Measurements from ENCODE around the gene KCNJ10. TPM values are rescaled to one million over a fixed set of nuclear protein-coding genes. Genes with fewer than 3 reads are reported as not detected.

Gene KCNJ10
- total RNA-seq, 1 donor from 2014 or later, result not detected

DNA sequence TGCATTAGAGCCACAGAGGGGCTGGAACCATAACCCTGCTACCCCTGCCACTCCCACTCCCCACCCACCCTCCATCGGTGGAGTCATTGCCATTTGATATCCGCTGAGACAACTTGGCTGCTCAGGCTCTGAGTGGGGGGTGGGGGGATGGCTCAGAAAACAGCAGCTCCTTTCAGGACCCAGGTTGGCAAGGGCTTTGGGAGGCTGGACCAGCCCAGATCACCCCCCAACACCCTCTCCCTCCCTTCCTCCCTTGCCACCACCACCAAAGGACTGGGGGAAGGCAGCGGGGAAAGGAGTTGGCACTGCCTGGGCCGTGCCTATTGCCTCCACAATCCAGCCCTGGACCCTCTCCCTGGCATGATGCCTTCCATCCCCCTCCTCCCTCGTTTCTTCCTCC, 1.7 kb downstream of the KCNJ10 start:
- ATAC-seq, result no peak
- H3K9me3 ChIP-seq, result no peaks in the 10 kb centered on the region
- intact Hi-C loops (cut with DNase I), result no loop called here
- H3K27me3 ChIP-seq, result no peaks in the 10 kb centered on the region
- TF ChIP-seq, protein P1, sequence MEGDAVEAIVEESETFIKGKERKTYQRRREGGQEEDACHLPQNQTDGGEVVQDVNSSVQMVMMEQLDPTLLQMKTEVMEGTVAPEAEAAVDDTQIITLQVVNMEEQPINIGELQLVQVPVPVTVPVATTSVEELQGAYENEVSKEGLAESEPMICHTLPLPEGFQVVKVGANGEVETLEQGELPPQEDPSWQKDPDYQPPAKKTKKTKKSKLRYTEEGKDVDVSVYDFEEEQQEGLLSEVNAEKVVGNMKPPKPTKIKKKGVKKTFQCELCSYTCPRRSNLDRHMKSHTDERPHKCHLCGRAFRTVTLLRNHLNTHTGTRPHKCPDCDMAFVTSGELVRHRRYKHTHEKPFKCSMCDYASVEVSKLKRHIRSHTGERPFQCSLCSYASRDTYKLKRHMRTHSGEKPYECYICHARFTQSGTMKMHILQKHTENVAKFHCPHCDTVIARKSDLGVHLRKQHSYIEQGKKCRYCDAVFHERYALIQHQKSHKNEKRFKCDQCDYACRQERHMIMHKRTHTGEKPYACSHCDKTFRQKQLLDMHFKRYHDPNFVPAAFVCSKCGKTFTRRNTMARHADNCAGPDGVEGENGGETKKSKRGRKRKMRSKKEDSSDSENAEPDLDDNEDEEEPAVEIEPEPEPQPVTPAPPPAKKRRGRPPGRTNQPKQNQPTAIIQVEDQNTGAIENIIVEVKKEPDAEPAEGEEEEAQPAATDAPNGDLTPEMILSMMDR (IDR thresholded peaks at IDR 0.05), result no peak
- no peaks in the 10 kb centered on the region for H3K36me3 ChIP-seq
- no peak overlapping the region for H3K27ac ChIP-seq
- H3K4me3 ChIP-seq, result no peak overlapping the region
- DNase-seq, result peak; percentile 38
- H3K4me1 ChIP-seq, result peaks cover 5% of the 10 kb centered on the region

DNA sequence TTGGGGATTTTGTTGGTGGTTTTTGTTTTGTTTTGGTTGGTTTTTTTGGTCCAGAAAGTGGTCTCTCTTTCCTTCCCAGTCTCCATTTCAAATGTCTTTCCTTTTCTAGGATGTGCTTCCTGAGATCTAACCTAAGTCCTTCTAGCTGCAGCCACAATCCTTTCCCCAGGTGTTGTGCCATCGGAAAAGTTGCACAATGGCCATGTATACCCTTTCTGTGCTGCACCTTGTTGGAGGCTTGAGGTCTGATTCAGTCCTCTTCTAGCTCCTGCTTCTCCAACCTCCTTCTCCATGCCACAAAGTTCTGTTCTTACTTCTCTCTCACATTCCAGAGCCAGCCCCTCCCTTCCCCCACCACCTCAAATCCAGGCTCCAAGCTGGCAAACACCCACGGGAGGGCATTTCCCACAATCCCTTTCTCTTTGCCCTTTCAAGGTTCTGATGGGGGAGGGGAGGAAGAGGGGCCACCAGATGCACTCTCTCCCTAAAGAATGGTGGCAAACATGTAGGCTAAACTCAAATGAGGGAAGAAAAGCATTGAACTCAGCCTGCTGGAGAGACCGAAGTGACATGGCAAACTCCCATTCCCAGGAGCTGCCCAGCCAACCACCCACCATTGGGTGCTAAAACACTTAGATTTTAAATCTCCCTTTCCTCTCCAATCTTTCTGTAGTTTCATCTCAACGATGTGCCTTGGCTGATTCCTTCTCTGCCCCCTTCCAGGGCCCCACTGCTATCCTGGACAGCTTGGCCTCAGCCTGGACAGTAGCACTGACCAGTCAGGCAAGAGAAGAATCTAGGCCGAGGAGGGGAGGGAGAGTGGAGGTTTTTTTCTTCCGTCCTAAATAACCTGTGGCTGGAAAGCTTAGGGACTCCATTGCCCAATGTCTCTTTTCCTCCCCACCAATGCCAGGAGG, 2.9 kb downstream of the KCNJ10 start:
- H3K9me3 ChIP-seq, result no peaks in the 10 kb centered on the region
- H3K4me1 ChIP-seq, result peaks cover 5% of the 10 kb centered on the region
- DNase-seq, result no peak
- peaks cover 8% of the 10 kb centered on the region for H3K27me3 ChIP-seq
- ATAC-seq, result no peak
- H3K36me3 ChIP-seq, result no peaks in the 10 kb centered on the region
- H3K4me3 ChIP-seq, result no peak overlapping the region
- H3K27ac ChIP-seq, result no peak overlapping the region
- TF ChIP-seq, protein P1 (IDR thresholded peaks at IDR 0.05), result no peak
- intact Hi-C loops (cut with DNase I), result no loop called here

DNA sequence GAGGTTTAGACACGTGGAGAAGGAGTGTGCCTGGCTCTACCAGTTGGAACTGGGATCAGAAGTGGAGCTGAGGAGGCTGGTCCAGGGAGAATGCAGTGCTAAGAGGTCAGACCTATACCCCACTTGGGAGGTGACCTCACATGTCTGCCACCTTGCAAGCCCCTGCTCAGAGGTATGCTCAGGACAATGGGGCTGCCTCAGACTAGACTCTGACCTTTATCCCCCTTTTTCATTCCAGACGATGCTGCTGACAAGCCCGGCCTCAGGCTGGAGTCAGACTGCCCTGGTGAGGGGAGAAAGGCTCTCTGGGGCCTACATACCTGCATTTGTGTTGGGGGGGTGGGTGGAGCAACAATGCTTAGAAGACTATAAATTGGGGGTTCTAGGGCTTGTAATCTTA, 5.2 kb downstream of the KCNJ10 start:
- TF ChIP-seq, protein P1 (IDR thresholded peaks at IDR 0.05), result no peak

DNA sequence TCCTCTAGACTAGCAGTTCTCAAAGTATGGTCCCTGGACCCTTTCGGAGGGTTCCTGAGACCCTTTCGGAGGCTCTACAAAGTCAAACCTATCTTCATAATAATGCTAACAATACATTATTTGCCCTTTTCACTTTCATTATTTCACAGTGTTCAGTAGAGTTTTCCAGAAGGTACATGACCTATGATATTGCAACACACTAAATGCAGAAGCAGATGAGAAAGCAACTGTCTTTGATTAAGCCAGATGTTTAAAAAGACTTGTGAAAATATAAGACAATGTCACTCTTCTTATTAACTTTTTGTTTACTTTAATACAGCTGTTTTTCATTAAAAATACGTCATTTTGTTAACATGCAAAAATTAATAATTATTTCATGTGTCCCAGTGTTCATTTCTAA, 5.8 kb downstream of the KCNJ10 start:
- Histone ChIP-seq H3K36me3 (no peaks in the 10 kb centered on the region), H3K27ac (no peak overlapping the region), H3K27me3 (peaks cover 11% of the 10 kb centered on the region), H3K4me3 (no peak overlapping the region), H3K9me3 (no peaks in the 10 kb centered on the region), H3K4me1 (no peaks in the 10 kb centered on the region)
- intact Hi-C loops (cut with DNase I), result no loop called here
- ATAC-seq (no peak), DNase-seq (no peak)
- TF ChIP-seq, protein P1 (IDR thresholded peaks at IDR 0.05), result no peak

More for the DNA sequence above, 5.2 kb downstream of the KCNJ10 start:
- intact Hi-C loops (cut with DNase I), result no loop called here
- Histone ChIP-seq H3K4me1 (no peaks in the 10 kb centered on the region), H3K27me3 (peaks cover 11% of the 10 kb centered on the region), H3K9me3 (no peaks in the 10 kb centered on the region), H3K27ac (no peak overlapping the region), H3K36me3 (no peaks in the 10 kb centered on the region), H3K4me3 (no peak overlapping the region)
- DNase-seq (no peak), ATAC-seq (no peak)

DNA sequence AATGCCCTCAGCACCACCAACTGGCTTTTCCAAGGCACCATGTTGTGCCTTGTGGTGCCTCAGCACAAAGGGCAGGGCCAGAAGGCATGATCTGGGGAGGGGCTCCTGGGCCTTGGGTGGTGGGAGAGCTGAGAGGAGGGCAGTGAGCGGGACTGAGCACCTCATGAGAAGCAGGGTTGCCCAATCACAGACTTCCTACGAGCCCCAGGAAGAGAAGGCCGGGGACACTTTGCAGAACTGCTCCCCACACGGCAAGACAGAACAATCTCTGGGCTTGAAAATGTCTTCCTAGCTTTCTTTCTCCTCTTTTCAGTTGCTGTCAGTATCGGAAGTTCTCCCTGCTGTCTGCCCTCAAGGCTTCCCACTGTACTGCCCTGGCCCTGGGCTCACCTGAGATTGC, 6.8 kb downstream of the KCNJ10 start:
- Histone ChIP-seq H3K9me3 (no peaks in the 10 kb centered on the region), H3K36me3 (no peaks in the 10 kb centered on the region), H3K4me1 (no peaks in the 10 kb centered on the region), H3K27ac (no peak overlapping the region), H3K27me3 (peaks cover 11% of the 10 kb centered on the region), H3K4me3 (no peak overlapping the region)
- DNase-seq (peak; percentile 43), ATAC-seq (peak; percentile 38)
- TF ChIP-seq, protein P1 (IDR thresholded peaks at IDR 0.05), result no peak
- intact Hi-C loops (cut with DNase I), result no loop called here
